GM21381 (cell line): ENCODE data around the gene SPATA2.

Experiments used
- ATAC-seq: cut with Tn5 transposase; IDR thresholded peaks from one replicate; pipeline ENCODE4 v1.9.1; 2021; ENCODE audit warnings: mild to moderate bottlenecking, moderate library complexity; ENCODE audit not compliant: unreplicated experiment

Gene SPATA2

GRCh38 chr20:49886571-49887213 lies 28.6 kb downstream of the SPATA2 start:
- no peak for ATAC-seq

GRCh38 chr20:49885558-49886332 lies 29.6 kb downstream of the SPATA2 start:
- ATAC-seq = no peak

- ATAC-seq = no peak
Observed at GRCh38 chr20:49883246-49883802, 32.0 kb downstream of the SPATA2 start.

GRCh38 chr20:49882171-49882970 lies 33.0 kb downstream of the SPATA2 start:
- no peak for ATAC-seq

GRCh38 chr20:49880724-49881445 lies 34.4 kb downstream of the SPATA2 start:
- no peak for ATAC-seq

GRCh38 chr20:49880177-49880576 lies 35.2 kb downstream of the SPATA2 start:
- ATAC-seq = no peak

GRCh38 chr20:49878977-49879376 lies 36.4 kb downstream of the SPATA2 start:
- ATAC-seq = no peak

- ATAC-seq = no peak
Observed at GRCh38 chr20:49877386-49877921, 37.9 kb downstream of the SPATA2 start.

GRCh38 chr20:49874696-49875095 lies 40.6 kb downstream of the SPATA2 start:
- ATAC-seq = no peak

GRCh38 chr20:49872056-49872455 lies 43.3 kb downstream of the SPATA2 start:
- no peak for ATAC-seq

- no peak for ATAC-seq
Observed at GRCh38 chr20:49871391-49871948, 43.9 kb downstream of the SPATA2 start.

GRCh38 chr20:49870261-49870660 lies 45.1 kb downstream of the SPATA2 start:
- no peak for ATAC-seq

- ATAC-seq = no peak
Observed at GRCh38 chr20:49868964-49869363, 46.4 kb downstream of the SPATA2 start.

- no peak for ATAC-seq
Observed at GRCh38 chr20:49868538-49868937, 46.8 kb downstream of the SPATA2 start.

- no peak for ATAC-seq
Observed at GRCh38 chr20:49867453-49868215, 47.7 kb downstream of the SPATA2 start.

GRCh38 chr20:49866051-49866450 lies 49.3 kb downstream of the SPATA2 start:
- no peak for ATAC-seq

GRCh38 chr20:49865559-49865958 lies 49.8 kb downstream of the SPATA2 start:
- ATAC-seq = no peak

GRCh38 chr20:49863666-49864065 lies 51.7 kb downstream of the SPATA2 start:
- no peak for ATAC-seq

- ATAC-seq = no peak
Observed at GRCh38 chr20:49862607-49863200, 52.6 kb downstream of the SPATA2 start.
